HepG2 (cell line): ENCODE measurements around the gene MAP3K1. TPM values are rescaled to one million over a fixed set of nuclear protein-coding genes. Genes with fewer than 3 reads are reported as not detected.

Experiments
- ATAC-seq: fragments of 200-7000 bp; cut with Tn5 transposase; 3 replicates; pipeline ENCODE4 v1.9.1; 2020; ENCODE audit warnings: mild to moderate bottlenecking, moderate library complexity
- BruUV-seq: library from RNA; stranded (reverse); fragments of 400-500 nt; replicated peaks from 2 replicates; lab custom pipeline; 2021; lab: Mats Ljungman, UMichigan
- CTCF ChIA-PET: fragments of 300-600 bp; formaldehyde crosslinking; extraction: SDS; loops from one replicate; lab custom pipeline; 2021; ENCODE audit warnings: low total read pairs, inconsistent platforms, low intra/inter-chr PET ratio; lab: Yijun Ruan, JAX
- POLR2A ChIA-PET: fragments of 350-600 bp; sonication (Branson Sonifier 250); formaldehyde crosslinking; loops from one replicate; lab custom pipeline; 2020; ENCODE audit warnings: antibody characterized with exemption, inconsistent platforms; lab: Yijun Ruan, JAX
- DNase-seq: peaks from one replicate; pipeline ENCODE4 v3.0.0-alpha.2; 2015; ENCODE audit warnings: low spot score
- FAIRE-seq: peaks from 3 replicates; lab custom pipeline; 2011; peaks lifted over from hg19 to GRCh38; lab: Jason Lieb, UNC
- H2AFZ ChIP-seq: one replicate; pipeline ENCODE4 v1.6.1; 2011; ENCODE audit warnings: low read length, inconsistent platforms
- H3K27ac ChIP-seq: fragments of 300-600 bp; 3 replicates; pipeline ENCODE4 v1.8.0; 2011; ENCODE audit warnings: mixed run types, mild to moderate bottlenecking, mixed read lengths, low read length, inconsistent platforms; ENCODE audit not compliant: insufficient read depth; ENCODE audit errors: extremely low read length
- H3K27me3 ChIP-seq, 2 experiments: fragments of 200-600 bp in 1 of 2; 2 replicates in 1 of 2; 3 replicates in 1 of 2; pipeline versions ENCODE4 v1.6.0 to v1.8.0; 2011; ENCODE audit warnings: low read length in 2 of 2, mild to moderate bottlenecking in 2 of 2, moderate library complexity in 2 of 2, inconsistent platforms in 1 of 2; ENCODE audit not compliant: insufficient read depth in 2 of 2, control insufficient read depth in 1 of 2
- H3K36me3 ChIP-seq, 2 experiments: fragments of 200-600 bp in 1 of 2; replicated peaks in 1 of 2; 2 replicates in 1 of 2; 3 replicates in 1 of 2; pipeline versions ENCODE4 v1.5.1 to v1.8.0; 2011; ENCODE audit warnings: low read length in 2 of 2, inconsistent platforms in 1 of 2; ENCODE audit not compliant: insufficient read depth in 2 of 2, control insufficient read depth in 1 of 2
- H3K4me1 ChIP-seq: 2 replicates; pipeline ENCODE4 v1.5.1; 2012; ENCODE audit warnings: low read length, inconsistent platforms; ENCODE audit not compliant: insufficient read depth
- H3K4me2 ChIP-seq: 2 replicates; pipeline ENCODE4 v1.6.0; 2011; ENCODE audit warnings: low read depth, low read length, inconsistent platforms
- H3K4me3 ChIP-seq, 3 experiments: fragments of 200-600 bp in 1 of 3; sonication (generic), shearing (Covaris generic) in 1 of 3; replicated peaks in 1 of 3; 2 replicates each; pipeline ENCODE4 v1.5.1; 2011 to 2016; ENCODE audit warnings: low read length in 3 of 3, inconsistent platforms in 2 of 3, low read depth in 2 of 3, mild to moderate bottlenecking in 2 of 3, control low read depth in 1 of 3, mixed read lengths in 1 of 3; ENCODE audit not compliant: insufficient read depth in 1 of 3
- H3K79me2 ChIP-seq: one replicate; pipeline ENCODE4 v1.6.1; 2011; ENCODE audit warnings: low read length, inconsistent platforms; ENCODE audit not compliant: insufficient read depth
- H3K9ac ChIP-seq: 2 replicates; pipeline ENCODE4 v1.6.0; 2011; ENCODE audit warnings: mild to moderate bottlenecking, low read depth, low read length, inconsistent platforms; ENCODE audit not compliant: insufficient read depth
- H3K9me3 ChIP-seq: 2 replicates; pipeline ENCODE4 v1.5.1; 2012; ENCODE audit warnings: mild to moderate bottlenecking, low read length
- H4K20me1 ChIP-seq: 2 replicates; pipeline ENCODE4 v1.6.0; 2011; ENCODE audit warnings: inconsistent platforms, mild to moderate bottlenecking, low read length, moderate library complexity; ENCODE audit not compliant: insufficient read depth
- ARID2 ChIP-seq: sonication (generic); formaldehyde crosslinking; IDR thresholded peaks from 2 replicates; pipeline ENCODE4 v1.8.1; 2022; ENCODE audit warnings: mild to moderate bottlenecking, missing genetic modification reagents, borderline replicate concordance
- KLF12 ChIP-seq: sonication (generic); formaldehyde crosslinking; IDR thresholded peaks from 2 replicates; pipeline ENCODE4 v1.4.0; 2020; ENCODE audit warnings: missing genetic modification reagents, borderline replicate concordance
- KMT2A ChIP-seq: sonication (generic); formaldehyde crosslinking; IDR thresholded peaks from 2 replicates; pipeline ENCODE4 v1.4.0; 2020; ENCODE audit warnings: missing genetic modification reagents
- PBX2 ChIP-seq: IDR thresholded peaks from 2 replicates; pipeline ENCODE4 v1.6.1; 2016; ENCODE audit warnings: control low read depth
- PCBP1 ChIP-seq: fragments of 200-400 bp; formaldehyde crosslinking; IDR thresholded peaks from 2 replicates; pipeline ENCODE4 v1.6.1; 2017; ENCODE audit warnings: mild to moderate bottlenecking, low read depth, low read length, borderline replicate concordance
- RCOR2 ChIP-seq: IDR thresholded peaks from 2 replicates; pipeline ENCODE4 v1.6.1; 2016; ENCODE audit warnings: missing biosample characterization, missing genetic modification reagents
- SRSF1 ChIP-seq: fragments of 200-400 bp; formaldehyde crosslinking; optimal IDR thresholded peaks from 2 replicates; pipeline ENCODE3; 2017; ENCODE audit warnings: mild to moderate bottlenecking, low read depth, low read length, moderate library complexity
- ZNF180 ChIP-seq: sonication (generic); formaldehyde crosslinking; IDR thresholded peaks from 2 replicates; pipeline ENCODE4 v1.4.0; 2020; ENCODE audit warnings: low read depth, missing genetic modification reagents, borderline replicate concordance
- ZNF510 ChIP-seq: sonication (generic); formaldehyde crosslinking; IDR thresholded peaks from 2 replicates; pipeline ENCODE4 v1.4.0; 2020; ENCODE audit warnings: low read depth, mild to moderate bottlenecking, missing genetic modification reagents
- ZNF562 ChIP-seq: sonication (generic); formaldehyde crosslinking; IDR thresholded peaks from 2 replicates; pipeline ENCODE4 v1.8.0; 2022; ENCODE audit warnings: missing genetic modification reagents, borderline replicate concordance
- ZNF737 ChIP-seq: sonication (generic); formaldehyde crosslinking; IDR thresholded peaks from 2 replicates; pipeline ENCODE4 v1.5.0; 2020; ENCODE audit warnings: missing genetic modification reagents, mild to moderate bottlenecking, borderline replicate concordance
- WGBS: methylation state at CpG from one replicate; pipeline ENCODE4 v1.1.6; 2017; ENCODE audit warnings: low lambda C conversion rate; 5-methylcytosine and 5-hydroxymethylcytosine counted together
- in situ Hi-C: cut with HindIII; loops from 2 replicates; pipeline ENCODE4 v1.10.0; 2017; ENCODE audit warnings: low pct_unique_long_range_greater_than_20kb; ENCODE audit not compliant: extremely low pct_ligation_motif_present
- intact Hi-C: fragments of 100-400 bp; cut with micrococcal nuclease; formaldehyde crosslinking; loops from one replicate; pipeline ENCODE4 v1.10.0; 2022; ENCODE audit not compliant: unreplicated experiment
- polyA plus RNA-seq, 8 experiments: library from polyadenylated mRNA; depleted of rRNA in 3 of 8; stranded (reverse) in 7 of 8; unstranded in 1 of 8; fragments of >200 nt; fragmentation: Illumina TruSeq in 4 of 8; extraction: Trizol in 4 of 8; gene quantifications; 2 replicates each; pipeline versions ENCODE4 v1.2.1 to v1.2.3, GENCODE V29; 2011 to 2016; ENCODE audit warnings: low read depth in 4 of 8, missing spikeins in 1 of 8, mixed read lengths in 1 of 8; ENCODE audit not compliant: insufficient read depth in 1 of 8
- total RNA-seq, 5 experiments: library from RNA; depleted of rRNA; stranded (reverse); fragments of >200 nt; fragmentation: Illumina TruSeq; extraction: Trizol; gene quantifications; 2 replicates each; pipeline ENCODE4 v1.2.3, GENCODE V29; 2016; ENCODE audit warnings: low read depth in 1 of 5
- TF ChIP-seq, protein P1 (sequence below): sonication (generic); formaldehyde crosslinking; IDR thresholded peaks from 2 replicates; pipeline ENCODE4 v1.5.0; 2020; ENCODE audit warnings: missing genetic modification reagents
- TF ChIP-seq, protein P2 (sequence below): sonication (generic); formaldehyde crosslinking; conservative IDR thresholded peaks from 2 replicates; pipeline ENCODE4 v1.4.0; 2020; ENCODE audit warnings: missing genetic modification reagents

Gene MAP3K1
- total and polyA plus RNA-seq, 2 of the 13 experiments (the other 11 are each of a cell fraction or from before 2014, with no cell fraction given): 16.4 to 30.3 TPM

DNA sequence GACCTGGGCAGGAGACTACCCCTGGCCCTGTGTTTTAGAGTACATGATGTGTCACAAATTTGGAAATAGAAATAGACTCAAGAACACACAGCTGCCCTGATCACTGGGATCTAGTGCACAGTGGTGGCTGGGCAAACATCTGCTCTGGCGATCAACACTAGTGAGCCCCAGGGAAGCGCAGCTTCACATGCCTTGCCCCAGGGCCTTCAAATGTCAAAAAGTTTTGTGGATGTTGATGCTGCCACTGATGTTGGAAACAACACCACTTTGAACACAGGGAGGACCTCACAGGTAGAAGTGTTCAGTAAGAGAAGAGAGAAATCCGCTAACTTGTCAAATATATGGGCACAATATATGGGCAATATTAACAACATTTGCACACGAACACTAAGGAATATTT is 7.1 kb upstream of the MAP3K1 start:
- Histone ChIP-seq H2AFZ (no peak overlapping the region), H3K36me3 (no peaks in the 10 kb centered on the region), H3K4me3 (no peak overlapping the region), H3K9ac (no peak overlapping the region), H3K4me1 (peaks cover 13% of the 10 kb centered on the region), H3K9me3 (no peaks in the 10 kb centered on the region), H3K79me2 (no peaks in the 10 kb centered on the region), H3K27ac (no peak overlapping the region), H3K4me2 (no peak overlapping the region), H4K20me1 (no peaks in the 10 kb centered on the region), H3K27me3 (peaks cover 0 to 16% of the 10 kb centered on the region in 2 experiments; a peak in 2 of 5 replicates)
- POLR2A ChIA-PET: no interaction called here
- CTCF ChIA-PET: no interaction called here
- BruUV-seq: no TSS peak
- DNase-seq (no peak), ATAC-seq (no peak), FAIRE-seq (no peak)
- intact Hi-C loops (no loop called here), in situ Hi-C loops (no loop called here)
- TF ChIP-seq ZNF737 (CRISPR knock-in tag): no peak
- no peak for TF ChIP-seq SRSF1
- TF ChIP-seq KLF12 (CRISPR knock-in tag): no peak
- 53% methylated on average over 4 of the region's 4 CpGs for WGBS

DNA sequence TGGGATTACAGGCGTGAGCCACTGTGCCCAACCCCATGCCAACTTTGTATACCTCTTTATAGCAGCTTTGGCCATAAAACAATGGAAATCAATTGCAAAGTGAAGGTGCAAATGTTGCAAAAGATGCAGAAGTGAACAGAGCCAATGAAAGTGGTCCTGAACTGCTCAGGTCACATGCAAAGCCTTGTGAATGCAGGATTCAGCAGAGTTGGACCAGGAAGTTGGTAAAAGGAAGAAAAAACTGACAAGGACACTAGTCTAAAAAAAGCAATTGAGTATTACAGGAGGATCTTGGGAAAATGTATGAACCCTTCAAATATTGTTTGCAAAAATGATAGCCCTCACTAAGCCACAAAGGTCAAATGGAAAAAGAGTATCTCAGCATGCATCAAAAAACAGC is 4.5 kb upstream of the MAP3K1 start:
- FAIRE-seq (no peak), ATAC-seq (no peak), DNase-seq (no peak)
- Histone ChIP-seq H3K4me3 (no peak overlapping the region), H4K20me1 (no peaks in the 10 kb centered on the region), H3K9ac (no peak overlapping the region), H3K9me3 (no peaks in the 10 kb centered on the region), H2AFZ (no peak overlapping the region), H3K4me1 (peaks cover 20% of the 10 kb centered on the region), H3K27me3 (peaks cover 0 to 6% of the 10 kb centered on the region in 2 experiments; a peak in 1 of 5 replicates), H3K36me3 (no peaks in the 10 kb centered on the region), H3K4me2 (no peak overlapping the region), H3K27ac (no peak overlapping the region), H3K79me2 (peaks cover 2% of the 10 kb centered on the region)
- POLR2A ChIA-PET: no interaction called here
- CTCF ChIA-PET: no interaction called here
- 100% methylated on average over 1 of the region's 1 CpG for WGBS
- no TSS peak for BruUV-seq
- in situ Hi-C loops (no loop called here), intact Hi-C loops (no loop called here)
- no peak for TF ChIP-seq PBX2
- TF ChIP-seq, protein P1, sequence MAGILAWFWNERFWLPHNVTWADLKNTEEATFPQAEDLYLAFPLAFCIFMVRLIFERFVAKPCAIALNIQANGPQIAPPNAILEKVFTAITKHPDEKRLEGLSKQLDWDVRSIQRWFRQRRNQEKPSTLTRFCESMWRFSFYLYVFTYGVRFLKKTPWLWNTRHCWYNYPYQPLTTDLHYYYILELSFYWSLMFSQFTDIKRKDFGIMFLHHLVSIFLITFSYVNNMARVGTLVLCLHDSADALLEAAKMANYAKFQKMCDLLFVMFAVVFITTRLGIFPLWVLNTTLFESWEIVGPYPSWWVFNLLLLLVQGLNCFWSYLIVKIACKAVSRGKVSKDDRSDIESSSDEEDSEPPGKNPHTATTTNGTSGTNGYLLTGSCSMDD (CRISPR knock-in tag): no peak
- no peak for TF ChIP-seq KMT2A
- no peak for TF ChIP-seq ZNF180
- TF ChIP-seq ZNF562 (CRISPR knock-in tag): no peak
- TF ChIP-seq, protein P2, sequence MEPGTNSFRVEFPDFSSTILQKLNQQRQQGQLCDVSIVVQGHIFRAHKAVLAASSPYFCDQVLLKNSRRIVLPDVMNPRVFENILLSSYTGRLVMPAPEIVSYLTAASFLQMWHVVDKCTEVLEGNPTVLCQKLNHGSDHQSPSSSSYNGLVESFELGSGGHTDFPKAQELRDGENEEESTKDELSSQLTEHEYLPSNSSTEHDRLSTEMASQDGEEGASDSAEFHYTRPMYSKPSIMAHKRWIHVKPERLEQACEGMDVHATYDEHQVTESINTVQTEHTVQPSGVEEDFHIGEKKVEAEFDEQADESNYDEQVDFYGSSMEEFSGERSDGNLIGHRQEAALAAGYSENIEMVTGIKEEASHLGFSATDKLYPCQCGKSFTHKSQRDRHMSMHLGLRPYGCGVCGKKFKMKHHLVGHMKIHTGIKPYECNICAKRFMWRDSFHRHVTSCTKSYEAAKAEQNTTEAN (CRISPR knock-in tag): no peak
- no peak for TF ChIP-seq ARID2 (CRISPR knock-in tag)
- TF ChIP-seq RCOR2 (CRISPR knock-in tag): no peak
- no peak for TF ChIP-seq PCBP1
- no peak for TF ChIP-seq ZNF510 (CRISPR knock-in tag)
